Anterior cingulate cortex (tissue), 58 donors: ENCODE measurements around the gene ERH.
"Not testable (repeated sequence)": the region's sequence is repeated elsewhere in the genome, so short reads cannot be mapped to it uniquely, and the experiment has no call there.

Experiments
- DNase-seq, 58 donors: peaks; one replicate each; lab custom pipeline; 2025; lab: John Stamatoyannopoulos, UW

The ERH gene

DNA sequence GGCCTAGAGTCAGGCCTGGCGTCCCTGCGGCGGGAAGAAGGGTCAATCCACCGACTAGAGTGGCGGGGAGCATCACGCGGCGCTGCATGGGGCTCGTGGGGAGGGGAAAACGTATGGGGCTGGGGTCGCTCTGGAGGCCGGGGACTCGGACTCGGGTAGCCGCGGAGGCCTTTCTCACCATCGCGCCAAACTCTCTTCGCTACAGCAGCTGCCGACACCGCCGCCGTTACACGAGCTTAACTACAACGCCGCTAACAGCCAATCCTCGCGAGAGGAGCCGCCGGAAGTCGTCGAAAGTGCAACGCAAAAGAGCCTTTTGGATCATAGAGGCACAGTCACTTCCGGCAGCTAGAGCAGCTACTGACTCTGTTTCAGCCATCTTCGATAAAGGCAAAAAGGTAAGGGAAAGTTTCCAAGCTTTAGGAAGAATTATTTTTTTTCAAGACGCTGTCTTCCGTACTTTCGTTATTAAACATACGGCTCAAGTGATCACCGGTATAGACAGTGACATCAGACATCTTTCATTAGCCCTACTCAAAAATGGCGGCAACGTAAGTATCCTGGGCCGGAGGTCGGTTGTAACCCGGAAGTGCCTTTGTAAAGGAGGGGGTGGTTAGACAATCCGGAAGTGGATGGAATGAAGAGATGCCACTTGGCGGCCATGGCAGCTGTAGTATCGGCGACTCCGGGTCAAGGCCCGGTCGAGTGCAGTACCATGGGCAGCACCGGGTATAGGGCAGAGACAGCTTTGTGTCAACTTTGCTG is at the start of gene ERH, which contains the start of gene SLC39A9:
Gene ERH, minus strand, starts transcription at position 247 of the 765 bp plus-strand sequence. Its CDS starts 66 bp downstream, at position 181.
Gene SLC39A9, plus strand, starts transcription at position 640 of the 765 bp plus-strand sequence. CDS start 678 bp downstream, outside the sequence.
- peak; percentile 34 to 98 (median 91) for DNase-seq

DNA sequence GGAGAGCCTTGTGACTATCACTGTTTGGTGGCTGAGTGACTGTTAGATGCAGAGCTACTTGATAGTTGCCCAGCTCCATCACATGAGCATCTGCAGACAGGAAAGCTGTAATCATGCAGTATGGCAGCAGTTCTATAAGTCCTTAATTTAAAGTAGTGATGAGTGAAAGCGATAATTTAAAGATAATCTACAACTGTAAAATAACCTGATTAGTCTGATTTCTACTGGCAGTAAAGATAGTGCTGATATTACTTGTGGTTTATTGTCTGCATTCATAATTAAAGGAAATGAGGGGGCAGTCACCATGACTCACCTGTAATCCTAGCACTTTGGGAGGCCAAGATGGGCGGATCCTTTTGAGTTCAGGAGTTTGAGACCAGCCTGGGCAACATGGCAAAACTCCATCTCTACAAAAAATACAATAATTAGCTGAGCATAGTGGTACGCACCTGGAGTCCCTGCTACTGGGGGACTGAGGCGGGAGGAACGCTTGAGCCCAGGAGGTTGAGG is 45.3 kb upstream of the ERH start:
- DNase-seq = no peak

DNA sequence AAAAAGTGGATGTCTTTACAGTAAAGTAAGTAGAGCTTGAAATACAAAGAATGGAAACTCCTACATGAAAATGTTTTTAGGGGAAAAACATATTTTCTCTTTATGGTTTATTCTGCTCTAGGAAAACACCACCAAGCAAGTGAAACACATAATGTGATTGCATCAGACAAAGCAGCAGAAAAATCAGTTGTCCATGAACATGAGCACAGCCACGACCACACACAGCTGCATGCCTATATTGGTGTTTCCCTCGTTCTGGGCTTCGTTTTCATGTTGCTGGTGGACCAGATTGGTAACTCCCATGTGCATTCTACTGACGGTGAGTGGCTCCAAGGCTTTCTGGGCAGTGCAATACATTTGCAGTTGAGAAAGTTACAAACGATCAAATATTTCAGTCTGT is 43.8 kb upstream of the ERH start:
- DNase-seq = no peak

DNA sequence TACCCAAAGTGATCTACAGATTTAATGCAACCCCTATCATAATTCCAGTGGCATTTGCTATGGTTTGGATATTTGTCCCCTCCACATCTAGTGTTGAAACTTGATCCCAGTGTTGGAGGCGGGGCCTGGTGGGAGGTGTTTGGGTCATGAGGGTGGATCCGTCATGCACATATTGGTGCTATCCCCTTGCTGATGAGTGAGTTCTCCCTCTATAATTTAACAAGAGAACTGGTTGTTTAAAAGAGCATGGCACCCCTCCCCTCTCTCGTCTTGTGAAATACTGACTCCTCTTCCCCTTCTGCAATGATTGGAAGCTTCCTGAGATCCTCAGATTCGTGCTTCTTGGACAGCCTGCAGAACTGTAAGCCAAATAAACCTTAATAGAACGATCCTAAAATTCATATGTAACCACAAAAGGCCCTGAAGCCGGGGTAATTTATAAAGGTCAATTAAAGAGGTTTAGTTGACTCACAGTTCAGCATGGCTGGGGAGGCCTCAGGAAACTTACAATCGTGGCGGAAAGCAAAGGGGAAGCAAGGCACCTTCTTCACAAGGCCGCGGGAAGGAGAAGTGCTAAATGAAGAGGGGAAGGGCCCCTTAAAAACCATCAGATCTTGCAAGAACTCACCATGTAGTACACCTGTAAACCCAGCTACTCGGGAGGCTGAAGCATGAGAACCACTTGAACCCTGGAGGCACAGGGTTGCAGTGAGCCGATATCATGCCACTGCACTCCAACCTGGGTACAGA is 41.6 kb upstream of the ERH start:
- no peak for DNase-seq

DNA sequence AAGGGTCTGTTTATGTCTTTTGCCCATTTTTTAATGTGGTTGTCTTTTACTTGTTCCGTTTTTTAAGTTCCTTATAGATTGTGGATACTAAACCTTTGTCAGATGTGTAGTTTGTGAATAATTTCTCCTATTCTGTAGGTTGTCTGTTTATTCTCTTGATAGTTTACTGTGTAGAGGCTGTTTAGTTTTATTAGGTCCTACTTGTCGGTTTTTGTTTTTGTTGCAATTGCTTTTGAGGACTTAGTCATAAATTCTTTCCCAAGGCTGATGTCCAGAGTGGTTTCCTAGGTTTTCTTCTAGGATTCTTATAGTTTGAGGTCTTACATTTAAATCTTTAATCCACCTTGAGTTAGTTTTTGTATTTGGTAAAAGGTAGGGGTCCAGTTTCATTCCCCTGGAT is 34.3 kb upstream of the ERH start:
- DNase-seq = no peak

DNA sequence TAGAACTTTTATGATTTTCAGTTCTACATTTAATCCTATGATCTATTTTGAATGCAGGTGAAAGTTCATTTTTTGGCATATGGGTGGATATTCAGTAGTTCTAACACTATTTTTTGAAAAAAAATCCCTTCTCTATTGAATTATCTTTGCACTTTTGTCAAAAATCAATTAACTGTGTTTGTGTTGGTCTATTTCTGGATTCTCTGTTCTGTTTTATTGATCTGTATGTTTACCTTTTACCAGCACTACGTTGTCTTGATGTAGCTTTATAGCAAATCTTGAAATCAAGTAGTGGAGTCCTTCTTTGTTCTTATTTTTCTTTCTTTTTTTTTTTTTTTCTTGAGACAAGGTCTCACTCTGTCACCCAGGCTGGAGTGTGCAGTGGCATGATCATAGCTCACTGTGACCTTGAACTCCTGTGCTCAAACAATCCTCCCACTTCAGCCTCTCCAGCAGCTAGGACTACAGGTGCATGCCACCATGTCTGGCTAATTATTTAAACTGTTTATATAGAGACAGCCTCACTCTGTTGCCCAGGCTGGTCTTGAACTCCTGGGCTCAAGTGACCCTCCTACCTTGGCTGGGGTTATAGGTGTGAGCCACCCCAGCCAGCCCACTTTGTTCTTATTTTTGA is 32.3 kb upstream of the ERH start:
- DNase-seq = no peak

DNA sequence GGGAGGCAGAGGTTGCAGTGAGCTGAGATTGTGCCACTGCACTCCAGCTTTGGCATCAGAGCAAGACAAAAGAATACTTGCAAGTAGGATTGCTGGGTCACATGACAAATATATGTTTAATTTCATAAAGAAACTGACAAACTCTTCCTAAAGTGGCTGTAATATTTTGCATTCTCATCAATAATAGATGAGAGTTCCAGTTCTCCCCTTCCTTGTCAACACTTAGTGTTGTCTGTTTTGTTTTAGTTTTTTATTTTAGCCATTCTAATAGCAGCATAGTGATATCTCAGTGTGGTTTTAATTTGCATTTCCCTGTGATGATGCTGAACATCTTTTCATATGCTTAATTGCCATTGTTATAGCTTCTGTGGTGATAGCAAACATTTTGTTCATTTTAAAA is 31.5 kb upstream of the ERH start:
- DNase-seq = no peak

DNA sequence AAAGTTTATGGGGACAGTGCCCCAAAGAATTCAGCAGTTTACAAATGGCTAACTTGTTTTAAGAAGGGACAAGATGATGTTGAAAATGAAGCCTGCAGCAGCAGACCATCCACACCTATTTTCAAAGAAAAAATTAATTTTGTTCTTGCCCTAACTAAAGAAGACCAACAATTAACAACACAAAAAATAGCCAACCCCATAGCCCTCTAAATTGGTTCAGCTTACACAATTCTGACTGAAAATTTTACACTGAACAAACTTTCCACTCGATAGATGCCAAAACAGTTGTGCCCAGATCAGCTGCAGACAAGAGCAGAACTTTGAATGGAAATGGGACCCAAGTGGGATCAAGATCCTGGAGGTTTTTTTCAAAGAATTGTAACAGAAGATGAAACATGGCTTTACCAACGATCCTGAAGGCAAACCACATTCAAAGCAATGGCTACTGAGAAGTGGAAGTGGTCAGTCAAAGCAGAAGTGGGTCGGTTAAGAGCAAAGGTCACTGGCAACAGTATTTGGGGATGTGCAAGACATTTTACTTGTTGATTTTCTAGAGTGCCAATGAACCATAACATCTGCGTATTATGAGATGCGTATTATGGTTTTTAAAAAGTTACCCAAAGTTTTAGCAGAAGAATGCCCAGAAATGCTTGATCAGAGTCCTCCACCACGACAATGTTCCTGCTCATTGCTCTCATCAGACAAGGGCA is 30.3 kb upstream of the ERH start:
- no peak for DNase-seq

DNA sequence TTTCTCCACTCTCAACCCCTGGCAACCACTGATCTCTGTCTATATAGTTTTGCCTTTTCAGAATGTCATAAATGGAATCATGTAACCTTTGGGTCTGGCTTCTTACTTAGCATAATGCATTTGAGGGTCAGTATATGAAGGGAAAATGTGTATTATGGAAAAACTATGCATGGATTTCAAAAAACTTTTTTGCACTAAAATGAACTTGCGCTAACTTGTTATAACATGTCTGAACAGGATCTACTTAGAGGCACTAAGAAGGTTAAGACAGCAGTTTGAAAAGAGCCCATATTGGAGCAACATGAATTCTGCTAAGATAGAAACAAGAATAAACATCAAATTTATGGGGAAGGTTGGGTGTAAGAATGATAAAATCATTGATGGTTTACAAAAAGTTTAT is 29.5 kb upstream of the ERH start:
- DNase-seq = no peak

DNA sequence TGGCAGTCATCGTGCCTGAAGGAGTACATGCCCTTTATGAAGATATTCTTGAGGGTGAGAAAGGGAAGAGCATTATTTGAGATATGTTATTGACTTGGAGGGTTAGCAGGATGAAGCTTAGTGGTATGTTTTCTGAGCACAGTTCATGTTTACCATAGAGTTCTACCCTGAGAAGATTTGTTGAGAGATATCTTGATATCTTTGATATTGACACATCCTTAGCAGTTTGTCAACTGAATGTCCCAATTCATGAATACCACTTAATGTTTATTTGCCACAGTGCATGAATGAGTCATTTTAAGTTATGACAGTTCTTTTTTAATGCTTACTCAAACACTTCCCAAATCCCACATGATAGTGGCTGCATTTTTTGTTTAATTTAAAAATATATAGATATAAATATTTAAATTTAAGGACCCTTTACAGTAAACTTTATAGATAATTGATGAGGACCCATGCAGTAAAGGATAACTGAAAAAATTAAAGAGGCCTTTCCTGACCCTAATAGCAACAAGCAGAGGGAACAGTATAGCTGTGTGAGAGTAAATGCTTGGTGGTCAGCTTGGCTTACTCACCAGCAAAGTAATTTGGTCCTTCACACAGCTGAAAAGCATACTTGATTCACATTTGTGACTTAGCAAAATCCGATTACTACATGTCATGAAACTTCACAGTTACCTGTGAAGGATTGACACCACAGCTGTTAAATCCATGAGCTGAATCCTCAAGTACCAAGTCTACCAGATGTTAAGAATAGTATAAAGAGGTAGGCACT is 26.2 kb upstream of the ERH start:
- no peak for DNase-seq

DNA sequence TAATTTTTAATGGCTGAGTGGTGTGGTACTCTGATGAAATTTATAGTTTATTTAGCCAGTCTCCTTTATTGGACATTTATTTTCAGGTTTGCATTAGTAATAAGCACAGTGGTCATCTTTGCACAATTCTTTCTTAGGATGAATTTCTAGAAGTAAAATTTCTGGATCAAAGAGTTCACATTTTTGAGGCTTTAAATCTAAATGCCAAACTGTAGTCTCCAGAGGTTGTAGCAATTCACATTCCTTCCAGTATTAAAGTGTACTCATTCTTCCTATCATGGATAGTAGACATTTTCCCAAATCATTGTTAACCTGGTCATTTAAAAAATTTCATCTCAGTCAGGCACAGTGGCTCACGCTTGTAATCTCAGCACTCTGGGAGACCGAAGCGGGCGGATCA is 25.2 kb upstream of the ERH start:
- DNase-seq = no peak

DNA sequence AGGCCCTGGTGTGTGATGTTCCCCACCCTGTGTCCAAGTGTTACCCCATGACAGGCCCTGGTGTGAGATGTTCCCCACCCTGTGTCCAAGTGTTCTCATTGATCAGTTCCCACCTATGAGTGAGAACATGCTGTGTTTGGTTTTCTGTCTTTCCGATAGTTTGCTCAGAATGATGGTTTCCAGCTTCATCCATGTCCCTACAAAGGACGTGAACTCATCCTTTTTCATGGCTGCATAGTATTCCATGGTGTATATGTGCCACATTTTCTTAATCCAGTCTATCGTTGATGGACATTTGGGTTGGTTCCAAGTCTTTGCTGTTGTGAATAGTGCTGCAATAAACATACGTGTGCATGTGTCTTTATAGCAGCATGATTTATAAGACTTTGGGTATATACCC is 18.0 kb upstream of the ERH start:
- DNase-seq = not testable (repeated sequence)

DNA sequence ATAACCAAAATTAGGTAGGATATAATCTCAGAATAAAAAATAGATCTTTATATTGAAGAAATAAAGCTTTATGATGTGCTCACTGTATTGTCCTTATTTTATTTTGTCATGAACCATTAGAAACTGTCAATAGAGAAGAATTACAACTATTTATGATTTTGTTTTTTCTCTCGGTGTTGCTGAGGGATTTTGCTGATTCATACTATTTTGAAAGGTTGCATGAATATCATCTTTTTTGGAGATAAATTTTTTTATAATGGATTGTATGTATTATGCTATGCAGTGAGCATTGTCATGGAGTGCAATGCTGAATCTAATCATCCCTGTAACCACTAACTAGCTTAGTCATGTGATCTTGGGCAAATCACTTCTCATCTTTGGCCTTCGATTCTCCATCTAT is 15.4 kb upstream of the ERH start:
- no peak for DNase-seq

DNA sequence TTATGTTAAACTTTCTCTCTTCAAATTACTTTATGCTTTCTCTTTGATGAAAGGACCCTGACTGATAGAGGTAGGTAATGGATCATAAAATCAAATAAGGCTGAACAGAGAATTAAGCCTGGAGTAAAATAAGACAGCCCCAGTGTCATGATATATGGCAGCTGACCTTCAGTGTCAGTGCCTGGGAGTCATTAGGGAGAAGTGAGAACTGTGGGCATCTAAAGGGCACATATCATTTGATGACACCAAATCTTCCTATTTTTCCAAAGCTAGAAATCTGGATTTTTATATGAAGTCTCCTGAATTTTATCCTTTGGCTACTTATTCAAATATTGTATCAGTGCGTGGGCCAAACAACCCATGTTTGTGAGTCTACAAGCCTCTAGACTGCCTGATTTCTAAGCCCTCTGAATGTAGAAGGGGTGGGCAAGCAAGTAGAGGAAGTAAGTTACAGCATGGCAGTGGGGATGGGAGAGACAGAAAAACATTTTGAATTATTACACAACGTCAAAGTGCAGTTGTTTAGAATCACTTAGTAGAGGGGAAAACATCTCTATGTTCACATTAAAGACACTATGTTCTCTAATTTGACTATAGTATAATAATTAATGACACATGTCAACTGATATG is 10.3 kb upstream of the ERH start:
- DNase-seq = no peak

DNA sequence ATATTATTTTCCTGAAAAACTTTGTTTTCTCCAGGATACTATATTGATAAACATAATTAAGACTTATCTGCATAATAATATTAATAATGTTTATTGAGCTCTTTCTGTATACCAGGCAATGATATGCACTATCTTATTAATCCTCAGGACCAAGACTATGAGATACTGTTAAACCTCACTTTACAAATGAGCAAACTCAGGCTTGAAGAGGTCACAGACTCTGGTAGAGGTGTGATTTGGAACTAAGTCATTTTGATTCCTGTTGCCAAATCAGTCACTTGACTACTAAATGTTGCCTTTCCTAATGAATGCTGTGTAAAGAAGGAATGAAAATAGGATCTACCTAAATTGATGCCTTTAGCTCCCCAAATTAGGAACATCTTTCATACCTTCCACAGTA is 7.7 kb upstream of the ERH start:
- no peak for DNase-seq

DNA sequence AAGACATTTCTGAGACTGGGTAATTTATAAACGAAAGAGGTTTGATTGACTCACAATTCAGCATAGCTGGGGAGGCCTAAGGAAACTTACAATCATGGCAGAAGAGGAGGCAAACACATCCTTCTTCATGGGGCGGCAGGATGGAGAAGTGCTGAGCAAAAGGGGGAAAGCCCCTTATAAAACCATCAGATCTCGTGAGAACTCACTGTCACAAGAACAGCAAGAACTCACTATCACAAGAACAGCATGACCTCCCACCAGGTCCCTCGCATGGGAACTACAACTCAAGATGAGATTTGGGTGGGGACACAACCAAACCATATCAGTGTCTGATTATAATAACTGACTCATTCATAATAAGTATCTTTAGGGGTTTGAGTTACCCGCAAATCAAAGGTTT is 6.8 kb upstream of the ERH start:
- DNase-seq = no peak

DNA sequence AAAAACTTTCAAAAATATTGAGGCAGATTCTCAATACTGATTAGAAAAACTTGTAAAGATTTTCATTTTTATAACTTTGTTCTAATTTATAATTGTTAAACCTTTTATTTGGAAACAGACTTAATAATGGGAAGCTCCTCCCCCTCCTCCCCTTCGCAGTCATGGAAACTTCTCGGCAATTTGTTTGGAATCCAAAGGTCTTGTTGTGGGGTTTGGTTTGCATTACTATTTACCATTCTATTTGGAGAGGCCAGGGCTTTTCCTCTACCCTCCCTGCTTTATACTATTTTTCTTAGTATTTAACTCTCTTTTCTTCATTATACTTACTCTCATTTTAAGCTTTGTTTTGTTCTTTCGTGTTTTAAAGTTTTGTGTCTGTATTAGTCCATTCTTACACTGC is 6.4 kb upstream of the ERH start:
- no peak for DNase-seq

DNA sequence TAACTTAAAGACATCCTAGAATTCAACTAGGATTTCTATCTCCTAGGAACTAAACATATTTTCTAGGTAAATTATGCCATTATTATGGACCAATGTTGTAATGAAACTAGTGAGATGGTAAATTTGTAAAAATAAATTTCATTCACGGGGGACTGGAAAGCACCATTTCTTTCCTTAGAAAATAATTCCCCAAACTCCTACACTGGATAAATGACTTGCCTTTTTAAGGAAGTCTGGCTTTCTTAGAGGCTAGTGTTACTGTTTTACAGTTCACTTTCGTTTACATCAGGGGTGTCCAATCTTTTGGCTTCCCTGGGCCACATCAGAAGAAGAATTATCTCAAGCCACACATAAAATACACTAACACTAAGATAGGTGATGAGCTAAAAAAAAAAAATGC is 3.7 kb upstream of the ERH start:
- no peak for DNase-seq

DNA sequence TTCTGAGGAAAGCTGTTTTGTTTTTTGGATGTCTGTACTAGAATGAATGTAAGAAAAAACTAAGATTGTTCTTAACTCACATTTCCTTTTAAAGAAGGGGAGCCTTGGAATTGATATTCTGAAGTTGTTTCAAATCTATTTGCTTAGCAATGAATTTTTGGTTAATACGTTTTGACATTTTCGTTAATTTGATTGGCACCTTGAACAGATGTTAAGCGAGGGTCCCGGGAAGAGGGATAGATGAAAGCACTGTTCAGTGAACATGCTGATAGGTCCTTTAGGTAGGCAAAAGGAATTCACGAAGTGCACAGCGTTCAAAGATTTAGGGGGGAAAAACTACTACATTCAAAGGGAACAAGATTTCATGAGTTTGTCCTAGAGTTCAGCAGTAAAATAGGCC is 2.1 kb upstream of the ERH start:
- no peak for DNase-seq
